CD4-positive, alpha-beta T cell (primary cell): Measurements from ENCODE around the gene ARPP21. TPM values are rescaled to one million over a fixed set of nuclear protein-coding genes. Genes with fewer than 3 reads are reported as not detected.

Experiments
- ATAC-seq: fragments of 200-7000 bp; cut with Tn5 transposase; one replicate; pipeline ENCODE4 v1.10.0; 2022; ENCODE audit warnings: mild to moderate bottlenecking; ENCODE audit not compliant: poor library complexity
- CTCF ChIA-PET: fragments of 350-600 bp; sonication (Branson Sonifier 250); formaldehyde crosslinking; loops from one replicate; lab custom pipeline; 2021; ENCODE audit warnings: antibody characterized with exemption, inconsistent platforms; lab: Charles Lee
- POLR2A ChIA-PET: fragments of 350-600 bp; sonication (Branson Sonifier 250); formaldehyde crosslinking; loops from one replicate; lab custom pipeline; 2021; ENCODE audit warnings: antibody characterized with exemption, inconsistent platforms; lab: Charles Lee
- DNase-seq, 14 experiments: peaks; one replicate each; pipeline ENCODE4 v3.0.0-alpha.2; 2013 to 2020; ENCODE audit warnings: mixed read lengths in 2 of 14
- H3K27ac ChIP-seq, 2 donors: one replicate each; pipeline versions ENCODE4 v1.5.1 to v1.7.0; 2013; ENCODE audit warnings: low read length in 2 of 2, low read depth in 1 of 2, mild to moderate bottlenecking in 1 of 2
- H3K27me3 ChIP-seq, 2 experiments: 1 replicate in 1 of 2; 2 replicates in 1 of 2; pipeline versions ENCODE4 v1.6.1 to v1.7.0; 2013; ENCODE audit warnings: low read length in 2 of 2, control low read depth in 1 of 2, mild to moderate bottlenecking in 1 of 2, moderate library complexity in 1 of 2; ENCODE audit not compliant: insufficient read depth in 2 of 2, control insufficient read depth in 1 of 2
- H3K36me3 ChIP-seq: one replicate; pipeline ENCODE4 v1.6.1; 2013; ENCODE audit warnings: low read length, control low read depth; ENCODE audit not compliant: insufficient read depth
- H3K4me1 ChIP-seq: one replicate; pipeline ENCODE4 v1.6.1; 2013; ENCODE audit warnings: low read length, control low read depth; ENCODE audit not compliant: insufficient read depth
- H3K4me3 ChIP-seq: one replicate; pipeline ENCODE4 v1.5.1; 2013; ENCODE audit warnings: mild to moderate bottlenecking, low read length, moderate library complexity
- H3K9me3 ChIP-seq, 2 experiments: 1 replicate in 1 of 2; 2 replicates in 1 of 2; pipeline versions ENCODE4 v1.6.1 to v1.7.0; 2013; ENCODE audit warnings: low read length in 2 of 2, mild to moderate bottlenecking in 2 of 2, control low read depth in 1 of 2, moderate library complexity in 1 of 2; ENCODE audit not compliant: control insufficient read depth in 1 of 2, insufficient read depth in 1 of 2
- H3K27ac Mint-ChIP-seq: one replicate; pipeline ENCODE4 v1.8.0; 2020; ENCODE audit warnings: mixed read lengths
- H3K27me3 Mint-ChIP-seq: one replicate; pipeline ENCODE4 v1.8.0; 2021; ENCODE audit warnings: mixed read lengths
- H3K36me3 Mint-ChIP-seq: one replicate; pipeline ENCODE4 v1.8.0; 2021; ENCODE audit warnings: low read depth, mixed read lengths
- H3K4me1 Mint-ChIP-seq: one replicate; pipeline ENCODE4 v1.8.0; 2021; ENCODE audit warnings: low read depth, mixed read lengths
- H3K4me3 Mint-ChIP-seq: one replicate; pipeline ENCODE4 v1.8.0; 2020; ENCODE audit warnings: mild to moderate bottlenecking, mixed read lengths
- H3K9me3 Mint-ChIP-seq: one replicate; pipeline ENCODE4 v1.8.0; 2020; ENCODE audit warnings: mixed read lengths
- intact Hi-C, 2 experiments: fragments of 100-400 bp; cut with DNase I in 1 of 2; cut with micrococcal nuclease in 1 of 2; formaldehyde crosslinking; loops; one replicate each; pipeline versions ENCODE4 v1.15.1 to v1.9.0; 2023 to 2025; cut with DNase I, micrococcal nuclease
- polyA plus RNA-seq, 2 donors: library from polyadenylated mRNA; unstranded; fragments of 120-200 nt; gene quantifications; one replicate each; pipeline ENCODE4 v1.2.1, GENCODE V29; 2013
- total RNA-seq, 174 experiments: library from RNA in 2 of 174; stranded (reverse) in 2 of 174; gene quantifications; one replicate each; pipeline ENCODE4 v1.2.3 and lab custom pipeline; 2021 to 2026
- TF ChIP-seq, protein P1 (sequence below): fragments of 200-600 bp; IDR thresholded peaks from one replicate; pipeline ENCODE4 v1.8.0; 2022; ENCODE audit warnings: antibody characterized with exemption, mild to moderate bottlenecking

The ARPP21 gene
- total RNA-seq (not detected), total RNA-seq (lab: John Stamatoyannopoulos, UW) (0 to 0.92 (median 0) reads per million in 172 experiments)
- polyA plus RNA-seq (2013, experiment 1 of 2), result 0.34 TPM
- polyA plus RNA-seq (2013, experiment 2 of 2), result 4.2 TPM

DNA sequence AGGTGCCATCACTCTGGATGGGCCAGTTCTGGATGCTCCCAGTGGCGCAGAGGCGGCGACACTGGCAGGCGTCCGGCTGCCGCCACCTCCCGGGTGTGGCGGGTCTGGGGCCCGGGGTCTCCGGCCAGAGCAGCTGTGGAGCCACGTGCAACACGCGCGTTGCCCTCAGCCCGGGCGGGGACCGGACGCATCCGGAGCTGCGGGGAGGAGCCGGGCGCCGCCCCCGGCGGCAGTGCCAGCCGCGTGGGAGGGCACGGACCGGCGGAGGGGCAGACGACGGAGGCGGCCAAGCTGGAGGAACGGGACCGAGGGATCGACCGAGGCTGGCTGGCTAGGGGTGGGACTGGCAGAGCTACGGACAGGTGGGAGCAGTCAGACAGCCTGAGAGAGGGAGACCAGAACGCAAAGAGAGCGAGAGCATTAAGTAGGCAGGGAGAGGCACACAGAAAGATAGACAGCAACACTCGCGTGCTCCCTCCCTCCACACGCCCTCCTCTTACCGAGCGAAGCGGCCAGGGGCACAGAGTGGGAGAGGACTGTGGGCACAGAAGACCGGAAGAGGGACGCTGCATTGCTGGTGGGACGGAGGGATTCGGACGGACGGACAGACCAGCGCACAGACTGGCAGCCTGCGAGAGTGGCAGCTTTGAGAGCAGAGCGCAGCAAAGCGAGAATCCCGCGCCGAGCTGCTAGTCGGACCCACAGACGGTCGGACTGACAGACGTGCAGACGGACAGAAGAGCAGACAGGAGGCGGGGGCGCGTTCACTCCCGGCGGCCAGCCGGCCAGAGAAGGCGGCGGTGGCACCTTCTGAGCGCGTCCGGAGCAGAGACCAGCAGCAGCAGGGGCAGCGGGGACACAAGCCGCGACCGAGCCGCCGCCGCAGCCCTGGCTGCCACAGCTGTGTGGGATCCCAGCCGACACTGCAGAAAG, at the start of gene ARPP21:
Gene ARPP21 (plus strand): TSS at position 272 of the 933 bp plus-strand sequence. CDS start 42,227 bp downstream, outside the sequence.
- H3K4me3 ChIP-seq, result peak within 1 kb of the TSS; percentile 28
- DNase-seq, result peak in 1 of 14 experiments; percentile 1
- TF ChIP-seq, protein P1, sequence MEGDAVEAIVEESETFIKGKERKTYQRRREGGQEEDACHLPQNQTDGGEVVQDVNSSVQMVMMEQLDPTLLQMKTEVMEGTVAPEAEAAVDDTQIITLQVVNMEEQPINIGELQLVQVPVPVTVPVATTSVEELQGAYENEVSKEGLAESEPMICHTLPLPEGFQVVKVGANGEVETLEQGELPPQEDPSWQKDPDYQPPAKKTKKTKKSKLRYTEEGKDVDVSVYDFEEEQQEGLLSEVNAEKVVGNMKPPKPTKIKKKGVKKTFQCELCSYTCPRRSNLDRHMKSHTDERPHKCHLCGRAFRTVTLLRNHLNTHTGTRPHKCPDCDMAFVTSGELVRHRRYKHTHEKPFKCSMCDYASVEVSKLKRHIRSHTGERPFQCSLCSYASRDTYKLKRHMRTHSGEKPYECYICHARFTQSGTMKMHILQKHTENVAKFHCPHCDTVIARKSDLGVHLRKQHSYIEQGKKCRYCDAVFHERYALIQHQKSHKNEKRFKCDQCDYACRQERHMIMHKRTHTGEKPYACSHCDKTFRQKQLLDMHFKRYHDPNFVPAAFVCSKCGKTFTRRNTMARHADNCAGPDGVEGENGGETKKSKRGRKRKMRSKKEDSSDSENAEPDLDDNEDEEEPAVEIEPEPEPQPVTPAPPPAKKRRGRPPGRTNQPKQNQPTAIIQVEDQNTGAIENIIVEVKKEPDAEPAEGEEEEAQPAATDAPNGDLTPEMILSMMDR, result no peak
- no peak for ATAC-seq
- no peak within 1 kb of the TSS for H3K27ac ChIP-seq
- Mint-ChIP-seq H3K27ac (no peak within 1 kb of the TSS), H3K4me3 (peak within 1 kb of the TSS; percentile 81), H3K4me1 (peaks cover 7% of the 10 kb centered on the region), H3K9me3 (no peaks in the 10 kb centered on the region), H3K36me3 (no peaks in the 10 kb centered on the region), H3K27me3 (peaks cover 50% of the 10 kb centered on the region)
- peaks cover 6 to 21% of the 10 kb centered on the region in 2 experiments for H3K27me3 ChIP-seq
- ChIA-PET CTCF (no interaction called here), POLR2A (no interaction called here)
- intact Hi-C loops, result no loop called here
- H3K9me3 ChIP-seq, result peaks cover 0 to 19% of the 10 kb centered on the region in 2 experiments
- H3K4me1 ChIP-seq, result no peaks in the 10 kb centered on the region
- no peaks in the 10 kb centered on the region for H3K36me3 ChIP-seq

DNA sequence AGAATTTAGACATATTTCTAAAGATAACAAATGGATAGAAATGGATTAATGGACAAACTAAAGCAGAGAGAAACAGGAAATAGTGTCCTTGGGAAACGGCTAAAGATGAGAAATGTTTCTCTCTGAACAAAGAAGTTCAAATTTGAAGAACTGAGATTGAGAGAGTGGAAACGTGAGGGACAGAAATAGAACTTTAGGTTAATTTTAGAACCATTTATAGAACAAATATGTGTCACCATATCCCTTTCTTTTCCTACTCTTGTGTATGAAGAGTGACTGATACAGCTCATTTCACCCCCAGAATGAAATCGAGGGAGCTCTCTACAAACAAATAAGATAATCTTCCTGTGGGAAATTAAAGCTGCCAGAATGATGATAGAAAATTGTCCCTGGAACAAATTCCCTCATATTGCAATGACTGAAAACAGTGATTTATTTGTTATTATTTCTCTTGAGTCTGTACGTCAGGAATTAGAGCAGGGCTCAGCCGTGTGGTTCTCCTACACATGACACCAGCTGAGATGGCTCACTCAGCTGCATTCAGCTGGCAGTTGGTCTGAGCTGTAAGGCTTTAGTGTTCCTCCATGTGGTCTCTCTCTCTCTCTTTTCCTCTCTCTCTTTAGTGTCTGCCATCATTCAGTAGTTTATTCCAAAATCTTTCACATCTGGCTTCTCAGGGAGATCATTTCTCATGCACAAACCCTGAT, 46.6 kb upstream of the ARPP21 start:
- Histone ChIP-seq H3K27ac (no peak overlapping the region), H3K4me3 (no peak overlapping the region), H3K4me1 (no peaks in the 10 kb centered on the region), H3K9me3 (no peaks in the 10 kb centered on the region), H3K36me3 (no peaks in the 10 kb centered on the region), H3K27me3 (no peaks in the 10 kb centered on the region)
- Mint-ChIP-seq H3K4me1 (no peaks in the 10 kb centered on the region), H3K9me3 (peaks cover 8% of the 10 kb centered on the region), H3K27ac (no peak overlapping the region), H3K27me3 (no peaks in the 10 kb centered on the region), H3K36me3 (no peaks in the 10 kb centered on the region), H3K4me3 (no peak overlapping the region)
- TF ChIP-seq, protein P1, result no peak
- ATAC-seq (no peak), DNase-seq (no peak)
- ChIA-PET CTCF (no interaction called here), POLR2A (no interaction called here)
- intact Hi-C loops, result no loop called here

DNA sequence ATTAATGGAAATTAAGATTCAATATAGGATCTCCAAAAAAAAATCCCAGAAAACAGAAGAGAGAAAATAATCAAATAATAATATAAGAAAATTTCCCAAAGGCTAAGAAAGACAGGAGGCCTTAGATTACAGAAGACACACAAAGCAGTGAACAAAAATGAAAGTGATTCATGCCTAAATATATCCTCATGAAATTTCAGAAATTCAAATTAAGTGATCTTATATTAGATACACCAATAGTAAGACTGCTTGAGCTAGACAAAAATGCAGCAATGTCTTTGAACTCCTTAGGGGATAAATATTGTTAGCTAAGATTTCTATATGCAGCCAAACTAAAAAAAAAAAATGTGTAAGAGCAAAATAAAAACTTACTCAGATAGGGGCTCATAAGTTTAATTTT, 44.6 kb upstream of the ARPP21 start:
- Histone ChIP-seq H3K27me3 (no peaks in the 10 kb centered on the region), H3K4me1 (no peaks in the 10 kb centered on the region), H3K36me3 (no peaks in the 10 kb centered on the region), H3K4me3 (no peak overlapping the region), H3K9me3 (no peaks in the 10 kb centered on the region), H3K27ac (no peak overlapping the region)
- DNase-seq (no peak), ATAC-seq (no peak)
- Mint-ChIP-seq H3K9me3 (peaks cover 8% of the 10 kb centered on the region), H3K36me3 (no peaks in the 10 kb centered on the region), H3K4me3 (no peak overlapping the region), H3K27ac (no peak overlapping the region), H3K4me1 (no peaks in the 10 kb centered on the region), H3K27me3 (no peaks in the 10 kb centered on the region)
- ChIA-PET CTCF (no interaction called here), POLR2A (no interaction called here)
- TF ChIP-seq, protein P1, result no peak
- intact Hi-C loops, result no loop called here
